NCI-H524 treated with DMSO at 0.1 percent for 48 hours (cell line): ENCODE data around the gene RAN.
"Not testable (repeated sequence)": the region's sequence is repeated elsewhere in the genome, so short reads cannot be mapped to it uniquely, and the experiment has no call there.

Experiments
- DNase-seq: peaks from one replicate; lab custom pipeline; 2025; lab: John Stamatoyannopoulos, UW

RAN gene

GRCh38 chr12:130878193-130879185, 6.6 kb downstream of the RAN start:
- no peak for DNase-seq

DNA sequence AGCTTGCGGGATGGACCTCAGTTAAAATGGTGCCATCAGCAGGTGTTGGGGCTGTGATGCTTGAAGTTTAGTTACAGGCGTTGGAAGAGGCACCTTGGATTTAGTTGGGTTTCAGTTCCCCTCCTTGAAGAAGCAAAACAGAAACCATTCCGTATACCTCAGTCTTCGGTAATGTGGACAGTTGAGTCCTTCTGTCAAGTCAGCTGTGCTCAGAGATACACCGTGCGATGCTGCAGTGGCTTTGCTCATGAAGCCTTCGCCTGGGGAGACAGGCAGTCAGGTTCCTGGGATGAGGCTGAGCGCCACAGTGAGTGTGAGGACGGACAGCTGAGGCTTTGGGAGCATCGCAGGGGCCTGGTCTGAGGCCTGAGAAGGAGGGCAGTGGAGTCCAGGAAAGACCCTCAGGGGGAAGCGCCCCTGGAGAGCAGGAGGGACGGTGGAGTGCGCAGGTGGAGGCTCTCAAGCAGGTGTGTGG, 7.4 kb downstream of the RAN start:
- no peak for DNase-seq

GRCh38 chr12:130879781-130880389, 8.0 kb downstream of the RAN start:
- no peak for DNase-seq

DNA sequence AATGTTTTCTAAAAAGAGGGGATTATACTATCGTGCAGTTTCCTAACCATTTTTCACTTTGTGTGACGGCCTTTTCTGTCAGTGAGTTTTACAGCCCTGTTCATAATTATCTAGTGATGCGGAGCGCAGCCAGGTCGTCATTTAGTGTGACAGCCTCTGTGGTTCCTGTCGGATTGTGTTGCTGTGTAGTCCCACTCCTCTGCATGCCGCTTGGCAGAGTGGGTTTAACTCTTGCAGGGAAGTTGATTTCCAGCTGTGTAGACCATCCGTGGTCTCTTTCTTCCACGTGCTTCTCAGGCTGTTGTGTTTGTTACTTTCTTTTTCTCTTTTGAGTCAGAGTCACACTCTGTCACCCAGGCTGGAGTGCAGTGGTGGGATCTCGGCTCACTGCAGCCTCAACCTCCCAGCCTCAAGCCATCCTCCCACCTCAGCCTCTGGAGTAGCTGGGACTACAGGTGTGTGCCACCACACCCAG, 8.6 kb downstream of the RAN start:
- DNase-seq = no peak

- no peak for DNase-seq
Measured at GRCh38 chr12:130881046-130881445, 9.2 kb downstream of the RAN start.

- DNase-seq = no peak
Measured at GRCh38 chr12:130881548-130881947, 9.7 kb downstream of the RAN start.

GRCh38 chr12:130887190-130887589, 15.3 kb downstream of the RAN start:
- DNase-seq = not testable (repeated sequence)

- no peak for DNase-seq
Measured at GRCh38 chr12:130904064-130904463, 32.2 kb downstream of the RAN start.

DNA sequence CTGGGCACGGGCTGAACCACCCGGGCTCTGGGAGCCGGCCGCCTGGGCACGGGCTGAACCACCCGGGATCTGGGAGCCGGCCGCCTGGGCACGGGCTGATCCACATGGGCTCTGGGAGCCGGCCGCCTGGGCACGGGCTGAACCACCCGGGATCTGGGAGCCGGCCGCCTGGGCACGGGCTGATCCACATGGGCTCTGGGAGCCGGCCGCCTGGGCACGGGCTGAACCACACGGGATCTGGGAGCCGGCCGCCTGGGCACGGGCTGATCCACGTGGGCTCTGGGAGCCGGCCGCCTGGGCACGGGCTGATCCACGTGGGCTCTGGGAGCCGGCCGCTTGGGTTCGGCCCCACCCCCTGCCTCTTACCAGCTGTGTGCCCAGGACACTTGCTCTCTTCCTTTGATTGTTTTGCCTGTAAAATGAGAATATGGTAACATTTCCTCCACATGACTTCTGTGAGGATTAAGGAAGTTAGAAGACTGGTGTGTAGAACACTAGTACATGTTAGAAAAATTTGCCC, 33.1 kb downstream of the RAN start:
- not testable (repeated sequence) for DNase-seq

- DNase-seq = no peak
Measured at GRCh38 chr12:130909111-130909510, 37.2 kb downstream of the RAN start.

- DNase-seq = no peak
Measured at GRCh38 chr12:130911193-130911592, 39.3 kb downstream of the RAN start.

DNA sequence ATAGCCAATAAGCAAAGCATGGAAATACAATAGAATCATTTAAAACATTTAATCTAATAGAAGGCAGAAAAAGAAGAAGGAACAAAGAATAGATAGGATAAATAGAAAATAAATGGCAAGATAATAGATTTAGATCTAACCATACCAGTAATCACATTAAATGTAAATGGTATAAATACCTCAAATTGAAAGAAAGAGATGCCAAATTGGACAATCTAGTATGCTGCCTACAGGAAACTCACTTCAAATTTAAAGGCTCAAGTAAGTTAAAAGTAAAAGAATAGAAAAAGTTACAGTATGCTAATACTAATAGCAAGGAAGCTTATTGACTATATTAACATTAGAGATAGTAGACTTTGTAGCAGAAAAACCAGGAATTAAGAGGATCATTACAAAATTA, 40.1 kb downstream of the RAN start:
- no peak for DNase-seq

DNA sequence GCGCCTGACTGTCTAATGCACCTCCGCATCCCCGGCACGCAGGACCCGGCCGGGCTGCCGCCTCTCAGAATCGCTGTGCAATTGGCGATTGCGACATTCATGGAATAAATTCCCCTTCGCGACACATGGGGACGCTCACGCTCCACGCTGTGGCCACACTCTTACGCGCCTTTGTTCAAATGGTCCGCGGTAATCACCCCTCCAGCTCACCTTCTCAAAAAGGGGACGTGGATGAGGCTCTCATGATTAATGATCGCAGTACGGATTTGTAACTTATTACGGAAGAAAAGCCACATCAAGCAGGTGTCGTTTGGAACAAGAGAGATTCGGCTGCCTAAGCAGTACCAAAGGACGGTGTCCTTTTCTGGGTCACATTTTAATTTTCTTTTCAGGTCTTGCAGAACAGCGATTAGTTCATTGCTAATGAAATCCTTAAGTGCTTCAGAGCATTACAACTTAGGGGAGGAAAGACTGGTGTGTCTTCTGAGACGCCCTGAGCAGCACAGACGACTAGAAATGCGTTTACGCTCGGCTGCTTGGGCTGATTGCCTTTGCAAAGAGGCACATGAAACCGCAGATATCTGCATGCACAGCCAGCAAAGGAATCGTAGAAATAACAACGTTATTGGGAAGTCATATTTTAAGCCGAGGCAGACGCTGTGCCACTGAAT, 44.5 kb downstream of the RAN start:
- DNase-seq = peak; percentile 31

- no peak for DNase-seq
Measured at GRCh38 chr12:130917607-130918006, 45.7 kb downstream of the RAN start.

- DNase-seq = no peak
Measured at GRCh38 chr12:130919086-130919485, 47.2 kb downstream of the RAN start.

GRCh38 chr12:130920119-130920703, 48.3 kb downstream of the RAN start:
- DNase-seq = no peak

DNA sequence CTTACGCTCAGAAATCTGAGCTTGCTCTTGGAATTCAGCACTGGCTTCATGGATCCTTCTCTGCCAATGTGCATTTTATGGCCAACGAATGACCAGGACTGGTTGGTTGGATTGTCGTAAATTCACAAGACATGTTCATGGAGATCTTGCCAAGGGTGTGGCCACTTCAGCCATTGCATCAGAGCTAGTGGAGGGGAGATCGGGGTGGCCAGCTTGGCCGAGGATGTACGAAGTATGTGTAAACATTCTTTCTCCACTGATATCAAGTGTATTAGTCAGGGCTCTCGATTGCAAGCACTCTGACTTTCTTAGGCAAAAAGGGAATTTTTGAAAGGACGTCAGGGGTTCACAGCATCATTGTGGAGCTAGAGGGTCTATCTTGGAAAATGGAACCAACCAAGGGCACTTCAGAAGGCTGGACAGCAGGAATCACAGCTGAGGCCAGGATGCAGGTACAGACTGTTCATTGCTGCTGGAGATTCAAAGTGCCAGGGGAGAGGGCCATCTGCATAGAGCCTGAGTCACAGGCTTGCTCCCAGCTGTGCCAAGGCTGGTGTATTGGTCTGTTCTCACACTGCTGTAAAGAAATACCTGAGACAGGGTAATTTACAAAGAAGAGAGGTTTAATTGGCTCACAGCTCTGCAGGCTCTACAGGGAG, 49.0 kb downstream of the RAN start:
- no peak for DNase-seq

- no peak for DNase-seq
Measured at GRCh38 chr12:130922511-130922953, 50.7 kb downstream of the RAN start.

DNA sequence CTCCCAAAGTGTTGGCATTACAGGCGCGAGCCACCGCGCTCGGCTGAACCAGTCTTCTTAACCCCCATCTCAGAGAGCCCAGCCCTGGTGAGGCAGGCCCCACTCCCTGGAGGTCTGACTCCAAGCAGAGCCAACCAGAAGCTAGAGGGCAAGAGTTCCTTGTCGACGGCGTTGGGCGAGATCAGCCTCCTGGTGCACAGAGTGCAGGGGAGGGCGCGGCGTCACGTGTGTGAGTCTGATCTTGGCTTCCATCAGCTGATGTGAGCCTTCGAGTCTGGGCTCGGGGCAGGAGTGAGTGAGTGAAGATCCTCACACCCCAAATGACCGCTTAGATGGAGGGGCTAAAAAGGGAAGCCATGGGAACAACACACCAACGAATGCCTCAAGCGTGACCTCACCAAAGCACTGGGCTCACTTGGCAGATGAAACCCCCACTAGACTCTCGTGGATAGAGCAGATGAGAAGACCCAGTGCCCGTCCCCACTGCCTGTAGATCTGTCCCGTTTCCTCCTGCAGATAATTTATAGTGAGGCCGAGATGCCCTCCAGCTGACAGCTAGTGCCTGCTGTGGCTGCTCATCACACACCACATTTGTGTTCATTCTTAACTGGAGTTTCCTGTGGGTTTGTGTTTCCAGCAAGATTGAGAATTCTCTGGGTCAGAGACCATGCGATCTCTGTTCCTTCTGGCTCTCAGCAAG, 53.2 kb downstream of the RAN start:
- DNase-seq = no peak

DNA sequence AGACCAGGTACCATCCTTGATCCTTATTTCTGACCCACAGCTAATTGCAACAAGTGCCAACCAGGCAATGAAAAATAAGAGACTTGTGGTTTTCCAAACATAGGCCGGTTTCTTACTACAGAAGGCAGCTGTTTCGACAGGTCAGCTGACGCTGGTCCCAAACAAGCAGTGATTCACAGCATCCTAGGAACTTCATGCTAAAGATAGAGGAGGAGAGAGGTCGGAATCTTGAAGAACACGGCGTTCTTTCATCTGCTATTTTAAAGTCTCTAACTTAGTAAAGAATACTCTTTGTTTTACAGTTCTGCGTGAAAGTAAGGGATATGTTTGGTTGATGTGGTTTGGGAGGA, 53.8 kb downstream of the RAN start:
- DNase-seq = no peak
